DND-41 (cell line): ENCODE results near the gene VOPP1.

Source experiments
- ATAC-seq: fragments of 200-7000 bp; cut with Tn5 transposase; 3 replicates; pipeline ENCODE4 v1.9.1; 2021; ENCODE audit warnings: low read depth; ENCODE audit not compliant: insufficient read depth
- DNase-seq: peaks from one replicate; pipeline ENCODE4 v3.0.0-alpha.2; 2020
- H2AFZ ChIP-seq: 2 replicates; pipeline ENCODE4 v1.6.0; 2012; ENCODE audit warnings: low read depth, low read length
- H3K27ac ChIP-seq: 2 replicates; pipeline ENCODE4 v1.5.1; 2012; ENCODE audit warnings: low read length, inconsistent platforms
- H3K27me3 ChIP-seq: fragments of 200-600 bp; sonication (generic); 2 replicates; pipeline ENCODE4 v1.6.0; 2012; ENCODE audit warnings: low read length, mild to moderate bottlenecking, inconsistent platforms; ENCODE audit not compliant: insufficient read depth, poor library complexity
- H3K36me3 ChIP-seq: 2 replicates; pipeline ENCODE4 v1.5.1; 2012; ENCODE audit warnings: low read length, inconsistent platforms; ENCODE audit not compliant: insufficient read depth
- H3K4me1 ChIP-seq: 2 replicates; pipeline ENCODE4 v1.5.1; 2012; ENCODE audit warnings: mild to moderate bottlenecking, low read length; ENCODE audit not compliant: insufficient read depth
- H3K4me2 ChIP-seq: 2 replicates; pipeline ENCODE4 v1.6.0; 2012; ENCODE audit warnings: mild to moderate bottlenecking, moderate library complexity, low read length, inconsistent platforms; ENCODE audit not compliant: insufficient read depth
- H3K4me3 ChIP-seq, 2 experiments: fragments of 200-600 bp in 1 of 2; shearing (Covaris generic) in 1 of 2; 2 replicates each; pipeline ENCODE4 v1.5.1; 2012 to 2016; ENCODE audit warnings: inconsistent platforms in 2 of 2, low read length in 2 of 2, mild to moderate bottlenecking in 2 of 2, low read depth in 1 of 2, moderate library complexity in 1 of 2
- H3K79me2 ChIP-seq: 2 replicates; pipeline ENCODE4 v1.6.0; 2012; ENCODE audit warnings: low read length, inconsistent platforms; ENCODE audit not compliant: insufficient read depth
- H3K9ac ChIP-seq: 2 replicates; pipeline ENCODE4 v1.6.0; 2012; ENCODE audit warnings: low read depth, mild to moderate bottlenecking, inconsistent platforms, low read length, moderate library complexity
- H3K9me3 ChIP-seq: 2 replicates; pipeline ENCODE4 v1.5.1; 2012; ENCODE audit warnings: low read length, moderate library complexity, mild to moderate bottlenecking, inconsistent platforms; ENCODE audit not compliant: insufficient read depth, severe bottlenecking
- H4K20me1 ChIP-seq: 2 replicates; pipeline ENCODE4 v1.6.0; 2012; ENCODE audit warnings: low read length; ENCODE audit not compliant: insufficient read depth
- CTCF ChIP-seq: IDR thresholded peaks from 2 replicates; pipeline ENCODE4 v1.5.1; 2012; ENCODE audit warnings: borderline replicate concordance, low read length, moderate library complexity, mild to moderate bottlenecking; ENCODE audit not compliant: poor library complexity, severe bottlenecking; ENCODE audit errors: extremely low read depth
- EZH2 ChIP-seq: IDR thresholded peaks from 3 replicates; pipeline ENCODE4 v1.6.1; 2012; ENCODE audit warnings: borderline replicate concordance, low read depth, mild to moderate bottlenecking, moderate library complexity, low read length, inconsistent platforms; ENCODE audit not compliant: severe bottlenecking

Gene VOPP1

GRCh38 chr7:55537458-55537990 is 34.8 kb downstream of the VOPP1 start:
- DNase-seq (no peak), ATAC-seq (no peak)
- Histone ChIP-seq H3K27ac (peak overlapping the region; percentile 60), H2AFZ (no peak overlapping the region), H3K4me2 (peak overlapping the region; percentile 13; the same call in 1 of the 2 replicates), H3K27me3 (no peaks in the 10 kb centered on the region), H3K9ac (no peak overlapping the region), H3K36me3 (no peaks in the 10 kb centered on the region), H4K20me1 (peaks cover 67% of the 10 kb centered on the region), H3K4me3 (no peak overlapping the region; a peak in 1 of 4 replicates), H3K9me3 (no peaks in the 10 kb centered on the region), H3K79me2 (peaks cover 76% of the 10 kb centered on the region), H3K4me1 (peaks cover 69% of the 10 kb centered on the region)
- TF ChIP-seq CTCF = no peak
- TF ChIP-seq EZH2 = no peak

- Histone ChIP-seq H3K4me1 (peaks cover 76% of the 10 kb centered on the region), H2AFZ (no peak overlapping the region), H3K36me3 (no peaks in the 10 kb centered on the region), H3K27me3 (no peaks in the 10 kb centered on the region), H3K79me2 (peaks cover 76% of the 10 kb centered on the region), H3K4me2 (peak overlapping the region; percentile 13), H4K20me1 (peaks cover 73% of the 10 kb centered on the region), H3K27ac (peak overlapping the region; percentile 60), H3K9me3 (no peaks in the 10 kb centered on the region), H3K4me3 (no peak overlapping the region; a peak in 1 of 4 replicates), H3K9ac (no peak overlapping the region)
- DNase-seq (peak; percentile 54), ATAC-seq (no peak)
- peak; percentile 42 for TF ChIP-seq CTCF
- no peak for TF ChIP-seq EZH2
Measured at GRCh38 chr7:55536619-55537457, 35.5 kb downstream of the VOPP1 start.

- Histone ChIP-seq H4K20me1 (peaks cover 81% of the 10 kb centered on the region), H3K36me3 (no peaks in the 10 kb centered on the region), H3K9me3 (no peaks in the 10 kb centered on the region), H3K4me3 (no peak overlapping the region), H2AFZ (no peak overlapping the region), H3K79me2 (peaks cover 76% of the 10 kb centered on the region), H3K27me3 (no peaks in the 10 kb centered on the region), H3K4me2 (peak overlapping the region; percentile 62), H3K27ac (peak overlapping the region; percentile 99), H3K9ac (peak overlapping the region; percentile 55), H3K4me1 (peaks cover 81% of the 10 kb centered on the region)
- no peak for ATAC-seq
- DNase-seq = no peak
- TF ChIP-seq CTCF (no peak), EZH2 (no peak)
Measured at GRCh38 chr7:55535617-55536016, 36.7 kb downstream of the VOPP1 start.
